ENCODE data around the gene ACP1. TPM values are rescaled to one million over a fixed set of nuclear protein-coding genes. Genes with fewer than 3 reads are reported as not detected.

The ACP1 gene
- total RNA-seq, 8 experiments from 2014 or later, result 109 to 175 (median 141) TPM

- H3K4me1 ChIP-seq (replicated peaks in 1 of 2), result no peaks in the 10 kb centered on the region
- in situ Hi-C loops (cut with MboI; ENCODE audit: low pct_unique_long_range_greater_than_20kb in 2 of 9, low sequenced_read_pairs in 9 of 9, unreplicated experiment in 9 of 9), result no loop called here
- 40 to 100% (median 87%) methylated on average over 1 to 2 of the region's 2 CpGs; no CpG with 5 or more reads in 6 of the 10 experiments for WGBS, 10 experiments
- no peak overlapping the region for H3K27ac ChIP-seq
- no peak for ATAC-seq (replicated peaks in 6 of 8)
- H3K4me3 ChIP-seq, result no peak overlapping the region
Measured at GRCh38 chr2:278312-278926, 13.7 kb downstream of the ACP1 start.

- 67 to 100% (median 89%) methylated on average over 1 to 4 of the region's 4 CpGs for WGBS, 10 experiments
- no peak overlapping the region for H3K4me3 ChIP-seq
- no peak for ATAC-seq (replicated peaks in 6 of 8)
- no peak overlapping the region for H3K27ac ChIP-seq
- in situ Hi-C loops (cut with MboI; ENCODE audit: low pct_unique_long_range_greater_than_20kb in 2 of 9, low sequenced_read_pairs in 9 of 9, unreplicated experiment in 9 of 9), result no loop called here
- no peaks in the 10 kb centered on the region for H3K4me1 ChIP-seq (replicated peaks in 1 of 2)
Measured at GRCh38 chr2:278927-279320, 14.2 kb downstream of the ACP1 start.

- 53 to 97% (median 82%) methylated on average over 2 to 4 of the region's 4 CpGs for WGBS, 10 experiments
- in situ Hi-C loops (cut with MboI; ENCODE audit: low pct_unique_long_range_greater_than_20kb in 2 of 9, low sequenced_read_pairs in 9 of 9, unreplicated experiment in 9 of 9), result no loop called here
- H3K4me3 ChIP-seq, result no peak overlapping the region
- no peak overlapping the region for H3K27ac ChIP-seq
- no peaks in the 10 kb centered on the region for H3K4me1 ChIP-seq (replicated peaks in 1 of 2)
- ATAC-seq (replicated peaks in 6 of 8), result no peak
Measured at GRCh38 chr2:279366-279765, 14.6 kb downstream of the ACP1 start.

GRCh38 chr2:279956-280649, 15.4 kb downstream of the ACP1 start:
- WGBS, 10 experiments, result 80 to 100% (median 94%) methylated on average over 1 to 4 of the region's 4 CpGs
- Histone ChIP-seq H3K27ac (no peak overlapping the region), H3K4me1 (replicated peaks in 1 of 2) (no peaks in the 10 kb centered on the region), H3K4me3 (no peak overlapping the region)
- in situ Hi-C loops (cut with MboI; ENCODE audit: low pct_unique_long_range_greater_than_20kb in 2 of 9, low sequenced_read_pairs in 9 of 9, unreplicated experiment in 9 of 9), result no loop called here
- ATAC-seq (replicated peaks in 6 of 8), result no peak

GRCh38 chr2:280650-281110, 15.9 kb downstream of the ACP1 start:
- Histone ChIP-seq H3K4me1 (replicated peaks in 1 of 2) (no peaks in the 10 kb centered on the region), H3K27ac (no peak overlapping the region), H3K4me3 (no peak overlapping the region)
- WGBS, 10 experiments, result 62 to 100% (median 82%) methylated on average over 1 to 7 of the region's 7 CpGs; no CpG with 5 or more reads in 3 of the 10 experiments
- no peak for ATAC-seq (replicated peaks in 6 of 8)
- in situ Hi-C loops (cut with MboI; ENCODE audit: low pct_unique_long_range_greater_than_20kb in 2 of 9, low sequenced_read_pairs in 9 of 9, unreplicated experiment in 9 of 9), result no loop called here

- H3K4me1 ChIP-seq (replicated peaks in 1 of 2), result no peaks in the 10 kb centered on the region
- no peak overlapping the region for H3K27ac ChIP-seq
- in situ Hi-C loops (cut with MboI; ENCODE audit: low pct_unique_long_range_greater_than_20kb in 2 of 9, low sequenced_read_pairs in 9 of 9, unreplicated experiment in 9 of 9), result no loop called here
- no peak for ATAC-seq (replicated peaks in 6 of 8)
- no peak overlapping the region for H3K4me3 ChIP-seq
- 90 to 100% (median 98%) methylated on average over 1 to 9 of the region's 9 CpGs; no CpG with 5 or more reads in 4 of the 10 experiments for WGBS, 10 experiments
Measured at GRCh38 chr2:281381-281780, 16.6 kb downstream of the ACP1 start.

- Histone ChIP-seq H3K4me1 (replicated peaks in 1 of 2) (peaks cover 5 to 9% of the 10 kb centered on the region in 2 donors), H3K27ac (no peak overlapping the region), H3K4me3 (no peak overlapping the region)
- no peak for ATAC-seq (replicated peaks in 6 of 8)
- in situ Hi-C loops (cut with MboI; ENCODE audit: low pct_unique_long_range_greater_than_20kb in 2 of 9, low sequenced_read_pairs in 9 of 9, unreplicated experiment in 9 of 9), result no loop called here
- 84 to 100% (median 95%) methylated on average over 1 to 11 of the region's 12 CpGs for WGBS, 10 experiments
Measured at GRCh38 chr2:282371-283263, 17.9 kb downstream of the ACP1 start.

GRCh38 chr2:283996-284794, 19.4 kb downstream of the ACP1 start:
- H3K27ac ChIP-seq, result no peak overlapping the region
- WGBS, 10 experiments, result 45 to 100% (median 72%) methylated on average over 1 to 4 of the region's 4 CpGs; no CpG with 5 or more reads in 2 of the 10 experiments
- peaks cover 5 to 9% of the 10 kb centered on the region in 2 donors for H3K4me1 ChIP-seq (replicated peaks in 1 of 2)
- H3K4me3 ChIP-seq, result no peak overlapping the region
- in situ Hi-C loops (cut with MboI; ENCODE audit: low pct_unique_long_range_greater_than_20kb in 2 of 9, low sequenced_read_pairs in 9 of 9, unreplicated experiment in 9 of 9), result no loop called here
- no peak for ATAC-seq (replicated peaks in 6 of 8)

- Histone ChIP-seq H3K4me1 (replicated peaks in 1 of 2) (peaks cover 5 to 9% of the 10 kb centered on the region in 2 donors), H3K4me3 (no peak overlapping the region), H3K27ac (no peak overlapping the region)
- ATAC-seq (replicated peaks in 6 of 8), result no peak
- WGBS, 10 experiments, result 61 to 90% (median 74%) methylated on average over 2 to 11 of the region's 13 CpGs; no CpG with 5 or more reads in 2 of the 10 experiments
- in situ Hi-C loops (cut with MboI; ENCODE audit: low pct_unique_long_range_greater_than_20kb in 2 of 9, low sequenced_read_pairs in 9 of 9, unreplicated experiment in 9 of 9), result no loop called here
Measured at GRCh38 chr2:284896-285492, 20.2 kb downstream of the ACP1 start.

- H3K4me1 ChIP-seq (replicated peaks in 1 of 2), result peaks cover 5 to 9% of the 10 kb centered on the region in 2 donors
- WGBS, 10 experiments, result 14 to 100% (median 78%) methylated on average over 1 of the region's 1 CpG; no CpG with 5 or more reads in 5 of the 10 experiments
- H3K4me3 ChIP-seq, result no peak overlapping the region
- H3K27ac ChIP-seq, result no peak overlapping the region
- no peak for ATAC-seq (replicated peaks in 6 of 8)
- in situ Hi-C loops (cut with MboI; ENCODE audit: low pct_unique_long_range_greater_than_20kb in 2 of 9, low sequenced_read_pairs in 9 of 9, unreplicated experiment in 9 of 9), result no loop called here
Measured at GRCh38 chr2:285531-285930, 20.8 kb downstream of the ACP1 start.

- H3K4me1 ChIP-seq (replicated peaks in 1 of 2), result peaks cover 5 to 9% of the 10 kb centered on the region in 2 donors
- WGBS, 10 experiments, result 70 to 100% (median 85%) methylated on average over 2 to 6 of the region's 6 CpGs
- in situ Hi-C loops (cut with MboI; ENCODE audit: low pct_unique_long_range_greater_than_20kb in 2 of 9, low sequenced_read_pairs in 9 of 9, unreplicated experiment in 9 of 9), result no loop called here
- no peak overlapping the region for H3K27ac ChIP-seq
- ATAC-seq (replicated peaks in 6 of 8), result no peak
- no peak overlapping the region for H3K4me3 ChIP-seq
Measured at GRCh38 chr2:286035-286434, 21.3 kb downstream of the ACP1 start.

- Histone ChIP-seq H3K4me1 (replicated peaks in 1 of 2) (peaks cover 5 to 9% of the 10 kb centered on the region in 2 donors), H3K4me3 (peak overlapping the region; percentile 27 to 38 (median 30)), H3K27ac (no peak overlapping the region)
- peak in 6 of 8 experiments; percentile 3 to 26 (median 16) for ATAC-seq (replicated peaks in 6 of 8)
- in situ Hi-C loops (cut with MboI; ENCODE audit: low pct_unique_long_range_greater_than_20kb in 2 of 9, low sequenced_read_pairs in 9 of 9, unreplicated experiment in 9 of 9), result no loop called here
- WGBS, 10 experiments, result 0 to 78% (median 25%) methylated on average over 2 to 11 of the region's 20 CpGs; no CpG with 5 or more reads in 2 of the 10 experiments
Measured at GRCh38 chr2:286774-287392, 22.1 kb downstream of the ACP1 start.
